ENCODE data around the gene AGAP1.

The AGAP1 gene

GRCh38 chr2:235996419-235996818 is 502.6 kb downstream of the AGAP1 start:
- in situ Hi-C loops (cut with HindIII; ENCODE audit: low sequenced_read_pairs) = no loop called here

- in situ Hi-C loops (cut with HindIII; ENCODE audit: low sequenced_read_pairs) = no loop called here
Observed at GRCh38 chr2:235999011-235999410, 505.2 kb downstream of the AGAP1 start.

GRCh38 chr2:236001166-236001828 is 507.5 kb downstream of the AGAP1 start:
- in situ Hi-C loops (cut with HindIII; ENCODE audit: low sequenced_read_pairs) = no loop called here

- in situ Hi-C loops (cut with HindIII; ENCODE audit: low sequenced_read_pairs) = no loop called here
Observed at GRCh38 chr2:236001854-236002253, 508.0 kb downstream of the AGAP1 start.

GRCh38 chr2:236008006-236008405 is 514.2 kb downstream of the AGAP1 start:
- in situ Hi-C loops (cut with HindIII; ENCODE audit: low sequenced_read_pairs) = no loop called here

GRCh38 chr2:236008857-236009256 is 515.0 kb downstream of the AGAP1 start:
- in situ Hi-C loops (cut with HindIII; ENCODE audit: low sequenced_read_pairs) = no loop called here

- in situ Hi-C loops (cut with HindIII; ENCODE audit: low sequenced_read_pairs) = no loop called here
Observed at GRCh38 chr2:236010920-236011685, 517.3 kb downstream of the AGAP1 start.

- in situ Hi-C loops (cut with HindIII; ENCODE audit: low sequenced_read_pairs) = no loop called here
Observed at GRCh38 chr2:236012155-236012554, 518.3 kb downstream of the AGAP1 start.

GRCh38 chr2:236014408-236015131 is 520.7 kb downstream of the AGAP1 start:
- in situ Hi-C loops (cut with HindIII; ENCODE audit: low sequenced_read_pairs) = no loop called here

- in situ Hi-C loops (cut with HindIII; ENCODE audit: low sequenced_read_pairs) = no loop called here
Observed at GRCh38 chr2:236015171-236015570, 521.3 kb downstream of the AGAP1 start.

GRCh38 chr2:236016496-236016895 is 522.7 kb downstream of the AGAP1 start:
- in situ Hi-C loops (cut with HindIII; ENCODE audit: low sequenced_read_pairs) = no loop called here

- in situ Hi-C loops (cut with HindIII; ENCODE audit: low sequenced_read_pairs) = no loop called here
Observed at GRCh38 chr2:236017446-236017845, 523.6 kb downstream of the AGAP1 start.

GRCh38 chr2:236019434-236019833 is 525.6 kb downstream of the AGAP1 start:
- in situ Hi-C loops (cut with HindIII; ENCODE audit: low sequenced_read_pairs) = no loop called here

- in situ Hi-C loops (cut with HindIII; ENCODE audit: low sequenced_read_pairs) = no loop called here
Observed at GRCh38 chr2:236021499-236022057, 527.7 kb downstream of the AGAP1 start.

GRCh38 chr2:236022128-236022527 is 528.3 kb downstream of the AGAP1 start:
- in situ Hi-C loops (cut with HindIII; ENCODE audit: low sequenced_read_pairs) = no loop called here

GRCh38 chr2:236025892-236026291 is 532.0 kb downstream of the AGAP1 start:
- in situ Hi-C loops (cut with HindIII; ENCODE audit: low sequenced_read_pairs) = no loop called here

GRCh38 chr2:236026841-236027240 is 533.0 kb downstream of the AGAP1 start:
- in situ Hi-C loops (cut with HindIII; ENCODE audit: low sequenced_read_pairs) = no loop called here

GRCh38 chr2:236028066-236028465 is 534.2 kb downstream of the AGAP1 start:
- in situ Hi-C loops (cut with HindIII; ENCODE audit: low sequenced_read_pairs) = no loop called here

GRCh38 chr2:236033462-236033861 is 539.6 kb downstream of the AGAP1 start:
- in situ Hi-C loops (cut with HindIII; ENCODE audit: low sequenced_read_pairs) = no loop called here

GRCh38 chr2:236034974-236035373 is 541.1 kb downstream of the AGAP1 start:
- in situ Hi-C loops (cut with HindIII; ENCODE audit: low sequenced_read_pairs) = no loop called here

GRCh38 chr2:236036045-236036444 is 542.2 kb downstream of the AGAP1 start:
- in situ Hi-C loops (cut with HindIII; ENCODE audit: low sequenced_read_pairs) = no loop called here

All from DLD1 (cell line).